Muscle layer of duodenum (tissue), 2 donors: ENCODE data around the gene AGBL4.

Source experiments
- H3K27ac ChIP-seq: one replicate; pipeline ENCODE4 v1.7.0; 2013; ENCODE audit warnings: mild to moderate bottlenecking, low read length
- H3K27me3 ChIP-seq: one replicate; pipeline ENCODE4 v1.7.0; 2013; ENCODE audit warnings: low read depth, mild to moderate bottlenecking, control low read depth, low read length
- H3K36me3 ChIP-seq, 2 donors: one replicate each; pipeline ENCODE4 v1.7.0; 2013; ENCODE audit warnings: low read length in 2 of 2, control low read depth in 1 of 2, mild to moderate bottlenecking in 1 of 2; ENCODE audit not compliant: insufficient read depth in 2 of 2, control insufficient read depth in 1 of 2
- H3K4me1 ChIP-seq, 2 donors: one replicate each; pipeline ENCODE4 v1.7.0; 2013; ENCODE audit warnings: low read length in 2 of 2, mild to moderate bottlenecking in 2 of 2, control low read depth in 1 of 2, moderate library complexity in 1 of 2; ENCODE audit not compliant: insufficient read depth in 2 of 2, control insufficient read depth in 1 of 2
- H3K4me3 ChIP-seq, 2 donors: one replicate each; pipeline ENCODE4 v1.7.0; 2013; ENCODE audit warnings: low read length in 2 of 2, low read depth in 1 of 2, mild to moderate bottlenecking in 1 of 2
- H3K9me3 ChIP-seq, 2 donors: one replicate each; pipeline ENCODE4 v1.7.0; 2013; ENCODE audit warnings: low read length in 2 of 2, control low read depth in 1 of 2, mild to moderate bottlenecking in 1 of 2; ENCODE audit not compliant: control insufficient read depth in 1 of 2
- donor health status: healthy.

Gene AGBL4

GRCh38 chr1:49424782-49425181 is 599.0 kb downstream of the AGBL4 start:
- no peaks in the 10 kb centered on the region for H3K9me3 ChIP-seq
- H3K4me3 ChIP-seq: no peak overlapping the region

GRCh38 chr1:49416758-49417157 is 607.0 kb downstream of the AGBL4 start:
- Histone ChIP-seq H3K27ac (no peak overlapping the region), H3K4me3 (no peak overlapping the region), H3K27me3 (no peaks in the 10 kb centered on the region), H3K9me3 (no peaks in the 10 kb centered on the region), H3K36me3 (no peaks in the 10 kb centered on the region), H3K4me1 (no peaks in the 10 kb centered on the region)

More at GRCh38 chr1:49424782-49425181, 599.0 kb downstream of the AGBL4 start:
- Histone ChIP-seq H3K4me1 (no peaks in the 10 kb centered on the region), H3K27me3 (no peaks in the 10 kb centered on the region), H3K36me3 (no peaks in the 10 kb centered on the region), H3K27ac (no peak overlapping the region)

- H3K27me3 ChIP-seq: no peaks in the 10 kb centered on the region
- H3K27ac ChIP-seq: no peak overlapping the region
- no peaks in the 10 kb centered on the region for H3K4me1 ChIP-seq
- no peaks in the 10 kb centered on the region for H3K36me3 ChIP-seq
- H3K4me3 ChIP-seq: no peak overlapping the region
- no peaks in the 10 kb centered on the region for H3K9me3 ChIP-seq
Observed at GRCh38 chr1:49408346-49408745, 615.4 kb downstream of the AGBL4 start.

- no peaks in the 10 kb centered on the region for H3K4me1 ChIP-seq
- H3K36me3 ChIP-seq: no peaks in the 10 kb centered on the region
- no peaks in the 10 kb centered on the region for H3K27me3 ChIP-seq
- H3K4me3 ChIP-seq: no peak overlapping the region
- H3K9me3 ChIP-seq: peaks cover 0 to 2% of the 10 kb centered on the region in 2 donors
- H3K27ac ChIP-seq: no peak overlapping the region
Observed at GRCh38 chr1:49397086-49397485, 626.7 kb downstream of the AGBL4 start.

GRCh38 chr1:49394200-49394599 is 629.6 kb downstream of the AGBL4 start:
- Histone ChIP-seq H3K27me3 (no peaks in the 10 kb centered on the region), H3K4me1 (no peaks in the 10 kb centered on the region), H3K4me3 (no peak overlapping the region), H3K36me3 (no peaks in the 10 kb centered on the region), H3K27ac (no peak overlapping the region), H3K9me3 (no peaks in the 10 kb centered on the region)

- H3K4me3 ChIP-seq: no peak overlapping the region
- no peaks in the 10 kb centered on the region for H3K27me3 ChIP-seq
- H3K27ac ChIP-seq: no peak overlapping the region
- H3K4me1 ChIP-seq: no peaks in the 10 kb centered on the region
- no peaks in the 10 kb centered on the region for H3K36me3 ChIP-seq
- H3K9me3 ChIP-seq: no peaks in the 10 kb centered on the region
Observed at GRCh38 chr1:49389699-49390098, 634.1 kb downstream of the AGBL4 start.

- no peaks in the 10 kb centered on the region for H3K4me1 ChIP-seq
- H3K27me3 ChIP-seq: no peaks in the 10 kb centered on the region
- no peaks in the 10 kb centered on the region for H3K9me3 ChIP-seq
- H3K36me3 ChIP-seq: no peaks in the 10 kb centered on the region
- no peak overlapping the region for H3K4me3 ChIP-seq
- H3K27ac ChIP-seq: no peak overlapping the region
Observed at GRCh38 chr1:49364676-49365075, 659.1 kb downstream of the AGBL4 start.

GRCh38 chr1:49363628-49364027 is 660.1 kb downstream of the AGBL4 start:
- no peaks in the 10 kb centered on the region for H3K4me1 ChIP-seq
- H3K4me3 ChIP-seq: no peak overlapping the region
- no peaks in the 10 kb centered on the region for H3K27me3 ChIP-seq
- no peaks in the 10 kb centered on the region for H3K36me3 ChIP-seq
- no peak overlapping the region for H3K27ac ChIP-seq
- no peaks in the 10 kb centered on the region for H3K9me3 ChIP-seq

- no peaks in the 10 kb centered on the region for H3K27me3 ChIP-seq
- H3K36me3 ChIP-seq: no peaks in the 10 kb centered on the region
- no peak overlapping the region for H3K4me3 ChIP-seq
- H3K4me1 ChIP-seq: no peaks in the 10 kb centered on the region
- no peak overlapping the region for H3K27ac ChIP-seq
- no peaks in the 10 kb centered on the region for H3K9me3 ChIP-seq
Observed at GRCh38 chr1:49358036-49358435, 665.7 kb downstream of the AGBL4 start.

- Histone ChIP-seq H3K9me3 (no peaks in the 10 kb centered on the region), H3K27me3 (no peaks in the 10 kb centered on the region), H3K4me1 (no peaks in the 10 kb centered on the region), H3K36me3 (no peaks in the 10 kb centered on the region), H3K4me3 (no peak overlapping the region), H3K27ac (no peak overlapping the region)
Observed at GRCh38 chr1:49356594-49356993, 667.2 kb downstream of the AGBL4 start.

GRCh38 chr1:49351768-49352167 is 672.0 kb downstream of the AGBL4 start:
- Histone ChIP-seq H3K27me3 (no peaks in the 10 kb centered on the region), H3K9me3 (no peaks in the 10 kb centered on the region), H3K4me1 (no peaks in the 10 kb centered on the region), H3K36me3 (no peaks in the 10 kb centered on the region), H3K4me3 (no peak overlapping the region), H3K27ac (no peak overlapping the region)

- Histone ChIP-seq H3K27me3 (no peaks in the 10 kb centered on the region), H3K9me3 (no peaks in the 10 kb centered on the region), H3K4me1 (no peaks in the 10 kb centered on the region), H3K36me3 (no peaks in the 10 kb centered on the region), H3K27ac (no peak overlapping the region), H3K4me3 (no peak overlapping the region)
Observed at GRCh38 chr1:49346767-49347349, 676.9 kb downstream of the AGBL4 start.
